Endothelial cell of umbilical vein (primary cell): ENCODE measurements around the gene AFF1. TPM values are rescaled to one million over a fixed set of nuclear protein-coding genes. Genes with fewer than 3 reads are reported as not detected.

Experiments
- BruUV-seq: library from RNA; stranded (reverse); fragments of 400-500 nt; replicated peaks from 2 replicates; lab custom pipeline; 2021; lab: Mats Ljungman, UMichigan
- CTCF ChIA-PET: fragments of 300-600, 350-600 bp; sonication (Branson Sonifier 250); formaldehyde crosslinking; loops from one replicate; lab custom pipeline; 2021; ENCODE audit warnings: antibody characterized with exemption, inconsistent platforms; lab: Charles Lee
- POLR2A ChIA-PET: fragments of 300-600, 350-600 bp; sonication (Branson Sonifier 250); formaldehyde crosslinking; loops from one replicate; lab custom pipeline; 2021; ENCODE audit warnings: antibody characterized with exemption, inconsistent platforms; lab: Charles Lee
- DNase-seq: peaks from one replicate; pipeline ENCODE4 v3.0.0-alpha.2; 2011; ENCODE audit warnings: low read depth, low spot score
- FAIRE-seq: peaks from 2 replicates; lab custom pipeline; 2011; peaks lifted over from hg19 to GRCh38; lab: Jason Lieb, UNC
- H2AFZ ChIP-seq: 2 replicates; pipeline ENCODE4 v1.6.0; 2012; ENCODE audit warnings: low read depth, low read length, control low read depth, inconsistent platforms
- H3K27ac ChIP-seq: 2 replicates; pipeline ENCODE4 v1.5.1; 2011; ENCODE audit warnings: low read depth, mild to moderate bottlenecking, control low read depth, low read length, moderate library complexity; ENCODE audit not compliant: insufficient read depth
- H3K27me3 ChIP-seq, 2 experiments: 2 replicates each; pipeline versions ENCODE4 v1.6.0 to v1.6.1; 2011; ENCODE audit warnings: low read length in 2 of 2, mixed read lengths in 1 of 2; ENCODE audit not compliant: control insufficient read depth in 2 of 2, insufficient read depth in 2 of 2
- H3K36me3 ChIP-seq, 2 experiments: 2 replicates in 1 of 2; 3 replicates in 1 of 2; pipeline ENCODE4 v1.5.1; 2011; ENCODE audit warnings: low read length in 2 of 2, mild to moderate bottlenecking in 1 of 2, moderate library complexity in 1 of 2; ENCODE audit not compliant: control insufficient read depth in 2 of 2, insufficient read depth in 2 of 2; ENCODE audit errors: extremely low read depth in 1 of 2
- H3K4me1 ChIP-seq: 3 replicates; pipeline ENCODE4 v1.5.1; 2011; ENCODE audit warnings: mild to moderate bottlenecking, low read length; ENCODE audit not compliant: control insufficient read depth, insufficient read depth; ENCODE audit errors: extremely low read depth
- H3K4me2 ChIP-seq: 2 replicates; pipeline ENCODE4 v1.6.1; 2011; ENCODE audit warnings: low read length, control low read depth, mixed read lengths; ENCODE audit not compliant: insufficient read depth
- H3K4me3 ChIP-seq, 3 experiments: fragments of 200-600 bp in 1 of 3; sonication (generic), shearing (Covaris generic) in 1 of 3; replicated peaks in 1 of 3; 2 replicates each; pipeline ENCODE4 v1.5.1; 2011 to 2016; ENCODE audit warnings: control low read depth in 3 of 3, low read length in 3 of 3, mild to moderate bottlenecking in 2 of 3, inconsistent platforms in 1 of 3, low read depth in 1 of 3, moderate library complexity in 1 of 3; ENCODE audit not compliant: insufficient read depth in 1 of 3
- H3K79me2 ChIP-seq: 2 replicates; pipeline ENCODE4 v1.6.0; 2012; ENCODE audit warnings: low read length, inconsistent platforms; ENCODE audit not compliant: control insufficient read depth, insufficient read depth
- H3K9ac ChIP-seq: replicated peaks from 2 replicates; pipeline ENCODE3; 2011; ENCODE audit warnings: low read length, control low read depth; ENCODE audit not compliant: insufficient read depth; ENCODE audit errors: extremely low read depth
- H3K9me1 ChIP-seq: replicated peaks from 3 replicates; pipeline ENCODE4 v1.6.0; 2011; ENCODE audit warnings: mild to moderate bottlenecking, low read length; ENCODE audit not compliant: control insufficient read depth, insufficient read depth; ENCODE audit errors: extremely low read depth
- H3K9me3 ChIP-seq: replicated peaks from 2 replicates; pipeline ENCODE4 v1.5.1; 2012; ENCODE audit warnings: low read length, inconsistent platforms; ENCODE audit not compliant: control insufficient read depth, insufficient read depth
- H4K20me1 ChIP-seq: replicated peaks from 2 replicates; pipeline ENCODE3; 2011; ENCODE audit warnings: mild to moderate bottlenecking, low read length; ENCODE audit not compliant: control insufficient read depth, insufficient read depth; ENCODE audit errors: extremely low read depth
- CTCF ChIP-seq, 2 donors: IDR thresholded peaks; 1 replicate in 1 of 2; 2 replicates in 1 of 2; pipeline ENCODE4 v1.5.1; 2011; ENCODE audit warnings: low read length in 2 of 2, mild to moderate bottlenecking in 2 of 2, moderate library complexity in 2 of 2, control low read depth in 1 of 2, inconsistent platforms in 1 of 2, low read depth in 1 of 2; ENCODE audit not compliant: insufficient read depth in 1 of 2; ENCODE audit errors: extremely low read depth in 1 of 2
- EZH2 ChIP-seq: IDR thresholded peaks from 2 replicates; pipeline ENCODE4 v1.6.1; 2012; ENCODE audit warnings: borderline replicate concordance, low read depth, mild to moderate bottlenecking, moderate library complexity, low read length, inconsistent platforms; ENCODE audit not compliant: severe bottlenecking
- FOS ChIP-seq: IDR thresholded peaks from 2 replicates; pipeline ENCODE4 v1.6.1; 2011; ENCODE audit warnings: mild to moderate bottlenecking, low read length, moderate library complexity, borderline replicate concordance; ENCODE audit not compliant: insufficient read depth
- GATA2 ChIP-seq: IDR thresholded peaks from 2 replicates; pipeline ENCODE4 v1.7.0; 2011; ENCODE audit warnings: low read depth, mild to moderate bottlenecking, moderate library complexity, mixed read lengths, low read length; ENCODE audit not compliant: insufficient read length, insufficient read depth
- JUN ChIP-seq: IDR thresholded peaks from 2 replicates; pipeline ENCODE4 v1.6.1; 2011; ENCODE audit warnings: borderline replicate concordance, low read depth; ENCODE audit not compliant: insufficient read length, insufficient read depth
- MAX ChIP-seq: IDR thresholded peaks from 2 replicates; pipeline ENCODE4 v1.6.1; 2011; ENCODE audit not compliant: insufficient read depth, insufficient read length
- MYC ChIP-seq: IDR thresholded peaks from one replicate; pipeline ENCODE4 v1.6.1; 2011; ENCODE audit warnings: mild to moderate bottlenecking, low read depth, low read length
- POLR2A ChIP-seq: IDR thresholded peaks from 2 replicates; pipeline ENCODE4 v1.6.1; 2012; ENCODE audit warnings: low read depth, mild to moderate bottlenecking, control low read depth, low read length
- POLR2AphosphoS5 ChIP-seq: IDR thresholded peaks from 2 replicates; pipeline ENCODE4 v1.6.1; 2012; ENCODE audit warnings: low read depth, mild to moderate bottlenecking, control low read depth, low read length, moderate library complexity; ENCODE audit not compliant: insufficient read depth
- dilution Hi-C: fragments of 300-500 bp; cut with MboI; formaldehyde crosslinking; loops from one replicate; pipeline ENCODE4 v1.15.0; 2019; ENCODE audit warnings: low sequenced_read_pairs; ENCODE audit not compliant: extremely low pct_ligation_motif_present
- intact Hi-C: fragments of 100-400 bp; cut with micrococcal nuclease; formaldehyde crosslinking; loops from one replicate; pipeline ENCODE4 v1.10.0; 2022
- polyA plus RNA-seq, 4 experiments: library from polyadenylated mRNA; depleted of rRNA in 3 of 4; stranded (reverse) in 3 of 4; unstranded in 1 of 4; fragments of >200 nt; gene quantifications; 2 replicates each; pipeline versions ENCODE4 v1.2.1 to v1.2.3, GENCODE V29; 2011 to 2012; ENCODE audit warnings: missing spikeins in 1 of 4
- total RNA-seq: library from RNA; stranded (reverse); gene quantifications from 2 replicates; pipeline ENCODE4 v1.2.3, GENCODE V29; 2021

AFF1 gene
- total and polyA plus RNA-seq, 2 donors (not counting 3 experiments of a cell fraction or from before 2014, with no cell fraction given), result 26.2 to 106 TPM

GRCh38 chr4:87103691-87104187, 168.9 kb downstream of the AFF1 start:
- POLR2A ChIA-PET, result no interaction called here

More at GRCh38 chr4:87103691-87104187, 168.9 kb downstream of the AFF1 start:
- Histone ChIP-seq H4K20me1 (no peaks in the 10 kb centered on the region), H2AFZ (no peak overlapping the region), H3K4me1 (peaks cover 37% of the 10 kb centered on the region), H3K9me1 (no peaks in the 10 kb centered on the region), H3K9ac (peak overlapping the region; percentile 72), H3K27ac (peak overlapping the region; percentile 96), H3K4me2 (peak overlapping the region; percentile 76), H3K4me3 (peak overlapping the region in 1 of 3 experiments; percentile 30), H3K79me2 (peaks cover 3% of the 10 kb centered on the region), H3K27me3 (no peaks in the 10 kb centered on the region), H3K9me3 (no peaks in the 10 kb centered on the region), H3K36me3 (peaks cover 5 to 7% of the 10 kb centered on the region in 2 experiments)
- DNase-seq, result peak; percentile 84
- dilution Hi-C loops, result loop anchor here (25.0 kb wide), 1 partner anchor 191 kb away; no protein-coding TSS in a partner anchor
- intact Hi-C loops, result loop anchor here (10.0 kb wide), 1 partner anchor 509 kb away; the partner anchor contains the start of gene PTPN13
- BruUV-seq, result no TSS peak
- peak; percentile 57 for FAIRE-seq
- TF ChIP-seq MAX (no peak), GATA2 (no peak), CTCF (IDR thresholded peaks at IDR 0.05; ENCODE audit: extremely low read depth in 1 of 2, insufficient read depth in 1 of 2, low read depth in 1 of 2, low read length in 2 of 2) (no peak), POLR2AphosphoS5 (no peak), FOS (peak; percentile 73), EZH2 (no peak), JUN (peak; percentile 81), POLR2A (no peak), MYC (no peak)
- CTCF ChIA-PET, result interaction anchor here (0.9 to 3.6 kb wide), 6 partner anchors 8 to 181 kb away, joined by 3 to 19 read pairs (median 4); no protein-coding TSS in a partner anchor
